ENCODE measurements around the gene CNPY1.

The CNPY1 gene

DNA sequence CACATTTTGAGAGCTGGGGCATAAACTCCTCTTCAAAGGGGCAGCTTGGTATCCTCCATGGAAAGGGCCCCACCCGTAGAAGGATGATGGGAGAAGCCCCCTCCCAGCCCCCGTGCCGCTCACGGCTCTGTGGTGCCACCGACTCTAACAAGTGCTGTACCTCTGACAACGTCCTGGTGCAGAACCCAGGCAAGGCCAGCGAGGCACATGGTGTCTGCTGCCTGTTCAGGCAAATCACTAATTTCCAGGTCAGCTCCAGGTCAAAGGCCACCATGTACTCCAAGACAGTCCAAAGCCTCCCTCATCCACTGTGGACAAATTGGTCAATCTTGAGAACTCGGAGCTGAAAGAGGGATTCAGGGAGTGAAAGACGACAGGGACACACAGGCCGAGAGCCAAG is 11.4 kb upstream of the CNPY1 start:
- no peak for DNase-seq

DNA sequence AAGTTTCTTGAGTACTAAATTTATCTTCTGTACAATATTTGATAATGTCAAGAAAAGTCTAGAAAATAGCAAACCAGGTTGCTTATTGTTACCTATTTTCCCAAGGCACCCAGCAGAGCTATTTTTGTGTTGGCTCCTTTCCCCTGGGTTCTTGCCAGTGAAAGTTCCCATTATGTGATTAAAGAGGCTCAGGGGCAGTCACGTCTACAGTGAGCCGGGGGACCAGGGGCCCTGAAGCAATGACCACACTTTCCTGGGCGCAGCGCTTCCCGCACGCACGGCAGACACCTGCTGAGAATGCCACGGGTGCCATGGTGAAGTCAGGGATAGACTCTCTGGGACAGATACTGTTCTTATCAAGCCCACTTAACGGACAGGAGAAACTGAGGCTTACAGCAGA is 10.4 kb upstream of the CNPY1 start:
- DNase-seq = no peak

GRCh38 chr7:155555116-155555695 is 8.8 kb upstream of the CNPY1 start:
- no peak for DNase-seq

DNA sequence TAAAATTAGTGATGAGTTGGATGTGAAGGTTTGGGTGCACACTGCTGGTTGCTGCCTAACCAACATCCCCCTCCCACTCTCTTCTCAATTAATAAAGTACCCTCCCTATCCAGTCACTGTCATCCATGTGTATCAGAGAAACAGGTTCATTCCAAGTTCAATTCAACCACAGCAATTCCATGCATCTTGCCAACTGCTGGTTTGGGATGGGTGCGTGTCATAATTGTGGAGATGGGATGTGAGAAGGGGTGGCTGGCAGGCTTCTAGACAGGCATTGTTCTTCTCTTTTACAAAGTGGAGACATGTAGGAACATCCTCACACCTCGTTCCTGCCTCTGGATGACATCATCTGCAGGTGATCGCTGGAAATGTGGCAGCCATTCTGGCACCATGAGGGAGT is 7.5 kb upstream of the CNPY1 start:
- no peak for DNase-seq

DNA sequence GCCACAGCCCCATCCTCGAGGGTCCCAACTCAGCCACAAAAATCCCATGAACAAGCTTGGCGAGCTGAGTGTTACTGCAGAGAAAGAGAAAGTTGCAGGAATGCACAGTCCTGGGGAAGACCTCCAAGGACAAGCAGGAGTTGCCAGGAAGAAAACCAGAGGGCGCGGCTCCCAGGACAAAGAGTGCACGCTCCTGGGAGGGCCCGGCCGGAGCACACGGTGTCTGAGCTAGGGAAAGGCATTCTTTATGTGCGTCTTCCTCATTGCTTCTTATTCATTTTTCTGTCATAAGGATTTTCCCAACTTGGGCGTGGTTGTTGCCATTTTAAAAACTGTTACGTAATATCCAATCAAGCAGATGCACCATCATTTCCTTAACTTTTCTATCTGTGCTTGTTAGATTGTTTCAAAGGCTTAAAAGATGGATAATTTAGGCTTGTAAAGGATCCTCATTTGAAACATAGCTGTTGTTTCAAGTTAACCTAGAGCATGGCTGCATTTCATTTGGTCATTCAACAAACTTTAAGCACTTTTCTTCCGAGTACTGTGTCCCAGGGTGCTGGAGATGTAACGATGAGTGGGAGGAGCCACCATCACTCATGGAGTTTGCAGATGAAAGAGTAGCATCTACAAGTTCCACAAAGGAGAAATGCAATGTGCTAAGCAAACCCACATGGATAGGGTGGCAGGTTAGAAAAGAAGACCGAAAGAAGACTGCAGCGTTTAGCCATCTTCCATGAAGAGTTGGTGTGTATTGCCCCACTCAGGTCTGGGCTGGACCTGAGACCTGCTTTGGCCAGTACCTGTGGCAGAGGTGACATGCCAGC is 5.6 kb upstream of the CNPY1 start:
- DNase-seq = no peak

DNA sequence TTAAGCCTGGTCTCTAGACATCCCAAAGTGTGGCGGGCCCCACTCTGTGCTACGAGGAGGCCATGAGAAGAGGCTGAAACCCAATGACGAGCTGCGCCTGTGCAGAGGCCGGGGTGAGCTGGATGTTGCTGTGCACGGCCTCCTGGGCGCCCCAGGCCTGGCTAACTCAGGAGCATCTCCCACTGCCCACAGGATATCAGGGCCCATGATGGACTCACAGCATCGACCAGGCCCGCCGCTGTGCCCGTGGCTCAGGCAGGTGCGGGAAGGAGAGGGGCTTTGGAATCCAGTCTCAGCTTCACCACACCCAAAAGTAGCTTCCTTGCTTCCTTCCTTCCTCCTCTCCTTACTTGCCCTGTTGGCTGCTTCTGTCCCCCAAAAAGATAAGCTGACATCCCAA is 4.6 kb upstream of the CNPY1 start:
- no peak for DNase-seq

DNA sequence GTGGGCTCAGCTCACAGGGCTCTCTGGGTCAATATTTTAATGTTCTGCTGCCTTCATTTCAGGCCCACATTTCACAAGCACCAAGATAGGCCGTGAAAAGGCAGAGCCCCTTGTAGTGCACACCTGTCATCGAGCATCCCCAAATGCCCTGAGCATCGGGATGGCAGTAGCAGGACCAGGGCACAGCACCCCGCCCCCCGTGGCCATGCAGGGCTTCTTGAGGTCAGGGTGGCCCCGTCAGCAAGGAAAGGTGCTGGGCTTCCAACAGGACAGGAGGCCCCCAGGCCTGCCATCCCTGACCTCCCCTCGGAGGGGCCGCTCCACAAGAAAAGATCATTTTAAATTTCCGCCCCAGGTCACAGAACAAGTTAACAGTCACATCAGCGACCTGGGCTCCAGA is 2.9 kb upstream of the CNPY1 start:
- no peak for DNase-seq

DNA sequence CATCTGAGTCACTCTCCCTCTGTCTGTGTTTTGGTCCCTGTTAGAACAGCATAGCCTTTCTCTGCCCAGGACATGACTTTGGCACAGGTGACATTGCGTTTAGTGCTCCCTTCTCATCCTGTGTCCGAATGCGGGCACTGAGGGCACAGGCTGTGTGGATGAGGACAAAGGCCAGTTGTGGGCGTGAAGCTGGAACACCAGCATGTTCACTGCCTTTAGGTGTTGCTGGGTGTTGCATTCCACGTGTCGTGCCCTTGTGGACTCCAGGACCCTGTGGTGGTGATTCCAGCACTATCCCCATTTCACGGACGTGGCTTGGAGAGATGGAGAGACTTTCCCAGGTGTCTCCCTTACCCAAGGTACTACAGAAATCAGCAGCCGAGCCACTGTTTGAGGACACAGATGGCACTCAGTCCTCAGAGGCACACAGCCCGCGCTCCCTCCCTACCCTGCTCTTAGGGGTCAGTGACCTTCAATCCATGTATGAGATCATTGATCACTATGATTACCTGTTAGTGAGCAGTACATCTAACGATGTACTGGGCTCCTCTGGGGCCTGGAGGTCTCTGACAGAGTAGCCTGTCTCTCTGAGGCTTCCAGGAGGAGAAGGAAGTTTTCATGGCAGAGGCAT is 917 bp upstream of the CNPY1 start:
- DNase-seq = no peak

GRCh38 chr7:155545348-155545747 is 1.0 kb downstream of the CNPY1 start:
- no peak for DNase-seq

GRCh38 chr7:155544485-155544884 is 1.9 kb downstream of the CNPY1 start:
- DNase-seq = no peak

- no peak for DNase-seq
Measured at GRCh38 chr7:155543926-155544325, 2.4 kb downstream of the CNPY1 start.

GRCh38 chr7:155543011-155543876 is 3.1 kb downstream of the CNPY1 start:
- DNase-seq = no peak

- no peak for DNase-seq
Measured at GRCh38 chr7:155541986-155542675, 4.2 kb downstream of the CNPY1 start.

DNA sequence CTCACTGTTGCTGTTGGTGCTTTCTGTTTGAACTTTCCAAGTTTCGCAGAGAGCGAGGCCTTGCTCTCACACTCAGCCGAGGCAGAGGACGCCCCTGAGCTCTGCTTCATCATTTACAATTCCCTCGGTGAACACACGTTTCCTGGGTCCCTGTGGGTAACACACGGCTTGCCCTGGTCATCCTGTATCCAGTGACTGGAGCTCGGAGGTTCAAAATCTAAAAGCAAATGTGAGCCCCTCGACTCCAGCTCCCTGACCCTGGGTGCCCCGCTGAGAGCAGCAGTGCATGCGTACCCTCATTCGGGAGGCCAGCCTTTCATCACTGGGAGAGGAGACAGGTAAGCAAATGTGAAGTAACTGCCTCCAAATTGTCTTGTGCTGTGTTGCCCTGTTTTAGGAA is 5.8 kb downstream of the CNPY1 start:
- no peak for DNase-seq

GRCh38 chr7:155538293-155538692 is 8.1 kb downstream of the CNPY1 start:
- DNase-seq = no peak

DNA sequence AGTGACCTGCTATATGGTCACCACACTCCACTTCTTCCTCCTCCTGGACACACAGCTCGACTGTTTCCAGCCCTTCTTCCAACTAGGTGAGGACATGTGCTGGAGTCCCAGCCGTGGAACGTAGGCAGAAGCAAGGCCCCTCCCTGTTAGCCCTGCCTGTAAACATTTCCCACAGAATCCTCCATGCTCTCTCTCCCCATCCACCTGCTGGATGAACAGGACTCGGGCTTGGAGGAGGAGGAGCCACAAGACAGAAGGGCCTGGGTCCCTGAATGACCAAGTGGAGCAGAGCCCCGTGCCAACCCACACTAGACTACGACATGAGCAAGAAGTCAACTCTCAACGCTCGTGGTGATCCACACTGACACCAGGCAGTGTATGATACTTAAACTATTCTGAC is 9.9 kb downstream of the CNPY1 start:
- DNase-seq = no peak

DNA sequence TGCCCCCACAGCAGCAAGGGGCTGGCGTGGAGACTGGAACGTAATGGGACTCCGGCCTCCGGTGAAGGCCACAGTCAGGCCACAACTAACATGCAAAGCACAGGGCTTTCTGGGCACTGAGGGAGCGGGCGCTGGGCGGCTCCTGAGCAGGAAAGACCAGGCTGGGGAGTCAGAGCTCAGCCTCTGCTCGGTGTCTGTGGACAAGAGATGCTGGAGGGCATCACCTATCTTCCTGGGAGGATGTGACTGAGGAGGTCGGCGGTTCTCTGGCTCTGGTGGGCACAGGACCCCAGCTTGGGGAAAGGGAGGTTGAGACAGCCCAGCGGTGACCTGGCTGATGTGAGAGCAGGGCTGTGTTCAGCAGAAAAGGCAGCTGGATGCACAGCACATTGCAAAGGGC is 11.7 kb downstream of the CNPY1 start:
- DNase-seq = no peak

DNA sequence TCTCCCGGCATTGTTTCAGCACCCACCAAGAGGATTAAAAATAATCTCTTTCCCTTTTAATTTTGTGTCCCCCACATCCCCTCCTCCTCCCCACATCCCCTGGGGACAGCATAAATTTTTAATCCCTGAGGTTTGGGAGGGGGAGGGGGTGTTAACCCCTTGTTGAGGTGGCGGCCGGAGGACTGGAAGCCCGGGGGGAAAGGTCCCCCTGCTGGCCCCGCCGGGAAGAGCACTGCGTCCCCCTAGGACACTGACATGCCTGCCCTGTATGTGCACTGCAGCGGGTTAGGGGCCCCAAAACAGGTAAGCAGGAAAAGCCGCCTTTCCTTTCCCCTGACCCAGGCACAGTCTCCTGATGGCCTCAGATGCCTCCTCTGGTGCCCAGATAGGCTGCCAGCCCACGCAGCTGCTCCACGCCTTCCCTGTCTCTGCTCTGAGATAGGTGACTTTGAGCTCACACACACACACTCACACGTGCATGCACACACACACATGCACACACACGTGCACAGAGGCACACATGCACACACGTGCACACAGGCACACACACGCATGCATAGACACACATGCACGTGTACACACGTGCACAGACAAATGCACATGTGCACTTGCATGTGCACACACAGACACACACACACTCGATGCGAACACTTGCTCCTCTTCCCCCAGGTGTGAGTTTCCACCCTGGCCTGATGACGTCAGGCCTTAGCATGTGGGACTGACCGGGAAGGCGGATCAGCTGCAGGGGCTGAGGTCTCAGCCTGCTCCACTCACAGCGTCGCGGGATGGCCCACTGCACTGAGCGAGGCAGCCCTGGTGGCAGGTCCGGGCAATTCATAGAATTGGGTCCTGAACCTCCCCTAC is 12.3 kb downstream of the CNPY1 start:
- no peak for DNase-seq

DNA sequence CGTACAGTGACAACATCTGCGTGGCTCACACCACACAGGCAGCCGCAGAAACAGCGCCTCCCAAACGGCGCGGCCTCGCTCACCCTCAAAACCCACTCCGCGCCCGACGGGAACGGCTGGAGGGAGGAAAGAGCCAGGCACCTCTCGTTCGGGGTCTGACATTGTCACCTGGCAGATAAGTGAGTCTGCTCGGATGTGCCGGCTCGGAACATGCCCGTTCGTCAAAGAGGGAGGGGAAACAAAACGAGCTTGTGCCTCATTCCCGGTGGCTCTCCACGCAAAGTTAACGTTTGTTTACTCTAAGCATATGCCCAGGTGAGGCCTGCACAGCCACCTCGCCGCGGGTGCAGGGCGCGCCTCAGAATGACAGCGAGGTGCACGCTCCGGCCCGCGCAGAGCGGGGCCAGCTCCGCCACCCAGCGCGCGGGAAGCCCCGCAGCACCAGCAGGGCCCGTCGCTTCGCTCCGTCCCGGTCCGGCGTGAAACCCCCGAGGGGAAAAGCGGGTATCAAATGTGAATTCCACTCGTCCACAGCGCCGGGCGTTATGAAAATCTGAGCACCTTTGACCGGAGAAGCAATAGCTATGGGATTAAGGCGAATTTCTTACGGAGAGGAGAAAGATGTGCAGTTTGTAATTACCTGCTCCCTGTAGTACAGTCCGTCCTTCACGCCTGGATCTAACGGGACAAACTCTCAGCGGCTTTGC is 13.1 kb downstream of the CNPY1 start:
- DNase-seq = no peak

DNA sequence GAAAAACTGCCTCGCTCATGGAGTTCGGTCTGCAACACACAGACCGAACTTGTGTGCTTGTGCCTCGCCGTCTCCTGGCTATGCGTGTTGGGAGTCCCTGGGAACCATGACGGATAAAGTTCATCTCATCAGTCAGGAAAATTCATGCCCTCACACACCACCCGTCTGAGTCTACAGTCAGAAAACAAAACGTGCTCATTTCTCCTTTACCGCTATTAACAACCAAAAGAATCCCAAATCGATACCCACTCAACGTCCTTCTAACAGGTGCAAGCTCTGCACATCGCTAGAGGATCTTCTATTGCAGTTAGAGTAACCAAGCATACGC is 13.6 kb downstream of the CNPY1 start:
- DNase-seq = no peak

GRCh38 chr7:155531681-155532080 is 14.7 kb downstream of the CNPY1 start:
- DNase-seq = no peak
